ENCODE results near the gene TLK2. TPM values are rescaled to one million over a fixed set of nuclear protein-coding genes. Genes with fewer than 3 reads are reported as not detected.
A peak's percentile ranks its signal among the peaks of the same experiment; 100 is the strongest.
"Not testable (repeated sequence)": the region's sequence is repeated elsewhere in the genome, so short reads cannot be mapped to it uniquely, and the experiment has no call there.

Gene TLK2
- polyA plus RNA-seq, 1 experiment = 57.4 TPM

DNA sequence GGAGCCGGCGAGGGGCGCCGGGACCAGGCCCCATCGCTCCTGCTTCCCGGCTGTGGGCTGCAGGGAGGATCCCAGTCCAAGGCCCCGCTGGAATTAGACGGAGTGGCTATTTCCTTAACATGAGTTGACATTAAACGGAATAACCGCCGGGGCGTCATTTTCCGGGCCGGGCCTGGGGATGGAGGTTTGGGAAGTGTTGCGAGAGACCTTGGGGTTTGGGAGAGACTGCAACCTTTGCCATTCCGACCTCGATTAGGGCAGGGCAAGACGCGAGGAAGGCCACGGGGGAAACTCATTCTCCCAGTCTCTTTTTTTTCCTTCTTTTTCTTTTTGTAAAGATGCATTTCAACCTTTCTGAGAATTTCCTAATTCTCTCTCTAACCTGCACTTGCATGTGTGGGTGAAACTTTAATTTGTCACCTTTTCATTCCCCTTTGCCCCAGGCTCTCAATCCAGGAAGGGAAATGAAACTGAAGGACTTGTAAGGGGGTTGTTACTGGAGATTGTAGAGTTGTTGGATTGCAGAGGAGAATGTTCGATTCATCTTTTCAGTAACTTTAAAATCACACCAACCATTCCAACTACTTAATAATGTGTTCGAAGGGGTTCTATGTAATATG, 1.1 kb downstream of the TLK2 start:
- DNase-seq (ENCODE audit: low read depth, low spot score); POLR2A ChIA-PET; CTCF ChIA-PET; H3K9me3 ChIP-seq (ENCODE audit: control insufficient read depth, insufficient read depth, low read length); H3K27me3 ChIP-seq (ENCODE audit: control insufficient read depth, insufficient read depth, low read length): not testable (repeated sequence)
- peak overlapping the region; percentile 47 for H3K27ac ChIP-seq (ENCODE audit: low read depth, low read length)
- peak overlapping the region; percentile 71 for H3K4me3 ChIP-seq (ENCODE audit: low read depth, low read length)

GRCh38 chr17:62482553-62482952, 3.9 kb downstream of the TLK2 start:
- CTCF ChIA-PET; POLR2A ChIA-PET; H3K9me3 ChIP-seq (ENCODE audit: control insufficient read depth, insufficient read depth, low read length); H3K27me3 ChIP-seq (ENCODE audit: control insufficient read depth, insufficient read depth, low read length); DNase-seq (ENCODE audit: low read depth, low spot score); H3K4me3 ChIP-seq (ENCODE audit: low read depth, low read length); H3K27ac ChIP-seq (ENCODE audit: low read depth, low read length): not testable (repeated sequence)

- H3K27me3 ChIP-seq (ENCODE audit: control insufficient read depth, insufficient read depth, low read length); H3K4me3 ChIP-seq (ENCODE audit: low read depth, low read length); DNase-seq (ENCODE audit: low read depth, low spot score); H3K9me3 ChIP-seq (ENCODE audit: control insufficient read depth, insufficient read depth, low read length); H3K27ac ChIP-seq (ENCODE audit: low read depth, low read length); POLR2A ChIA-PET: not testable (repeated sequence)
- CTCF ChIA-PET = interaction anchor here (1.5 kb wide), 1 partner anchor 62 kb away, joined by 3 read pairs; no protein-coding TSS in a partner anchor
These were observed 12.4 kb downstream of the TLK2 start for GRCh38 chr17:62490990-62491389.

DNA sequence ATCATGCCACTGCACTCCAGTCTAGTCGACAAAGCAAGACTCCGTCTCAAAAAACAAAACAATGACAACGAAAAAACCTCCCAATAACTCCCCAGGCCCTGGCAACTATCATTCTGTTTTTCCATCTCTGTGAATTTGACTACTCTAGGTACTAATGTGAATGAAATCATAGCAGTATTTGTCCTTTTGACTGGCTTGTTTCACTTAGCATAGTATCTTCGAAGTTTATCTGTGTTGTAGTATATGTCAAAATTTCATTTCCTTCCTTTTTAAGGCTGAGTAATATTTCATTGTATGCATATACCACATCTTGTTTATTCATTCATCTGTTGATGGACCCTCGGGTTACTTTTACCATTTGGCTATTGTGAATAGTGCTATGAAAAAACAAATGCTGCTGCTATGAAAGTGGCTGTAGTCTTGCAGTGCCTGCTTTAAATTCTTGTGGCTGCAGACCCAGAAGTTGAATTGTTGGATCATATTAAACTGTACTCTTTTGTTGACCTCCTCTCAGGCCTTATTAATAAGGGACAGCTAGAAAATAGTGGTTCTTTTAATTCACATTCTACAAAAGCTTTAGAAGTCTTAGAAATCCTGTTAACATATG, 14.5 kb downstream of the TLK2 start:
- CTCF ChIA-PET; H3K4me3 ChIP-seq (ENCODE audit: low read depth, low read length); H3K27ac ChIP-seq (ENCODE audit: low read depth, low read length); H3K9me3 ChIP-seq (ENCODE audit: control insufficient read depth, insufficient read depth, low read length); H3K27me3 ChIP-seq (ENCODE audit: control insufficient read depth, insufficient read depth, low read length); DNase-seq (ENCODE audit: low read depth, low spot score); POLR2A ChIA-PET: not testable (repeated sequence)

DNA sequence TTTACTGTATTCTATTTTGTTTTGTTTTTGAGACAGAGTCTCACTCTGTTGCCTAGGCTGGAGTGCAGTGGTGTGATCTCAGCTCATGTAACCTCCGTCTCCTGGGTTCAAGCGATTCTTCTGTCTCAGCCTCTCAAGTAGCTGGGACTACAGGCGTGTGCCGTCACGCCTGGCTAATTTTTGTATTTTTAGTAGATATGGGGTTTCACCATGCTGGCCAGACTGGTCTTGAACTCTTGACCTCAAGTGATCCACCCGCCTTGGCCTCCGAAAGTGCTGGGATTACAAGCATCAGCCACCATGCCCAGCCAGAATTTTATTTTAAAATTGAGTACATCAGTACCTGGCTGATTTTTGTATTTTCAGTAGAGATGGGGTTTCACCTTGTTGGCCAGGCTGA, 15.4 kb downstream of the TLK2 start:
- DNase-seq (ENCODE audit: low read depth, low spot score); CTCF ChIA-PET; H3K27me3 ChIP-seq (ENCODE audit: control insufficient read depth, insufficient read depth, low read length); H3K9me3 ChIP-seq (ENCODE audit: control insufficient read depth, insufficient read depth, low read length); H3K27ac ChIP-seq (ENCODE audit: low read depth, low read length); POLR2A ChIA-PET; H3K4me3 ChIP-seq (ENCODE audit: low read depth, low read length): not testable (repeated sequence)

- H3K27ac ChIP-seq (ENCODE audit: low read depth, low read length); H3K27me3 ChIP-seq (ENCODE audit: control insufficient read depth, insufficient read depth, low read length); DNase-seq (ENCODE audit: low read depth, low spot score); H3K9me3 ChIP-seq (ENCODE audit: control insufficient read depth, insufficient read depth, low read length); POLR2A ChIA-PET; H3K4me3 ChIP-seq (ENCODE audit: low read depth, low read length); CTCF ChIA-PET: not testable (repeated sequence)
These were observed 17.7 kb downstream of the TLK2 start for GRCh38 chr17:62496344-62496743.

GRCh38 chr17:62498796-62499195, 20.2 kb downstream of the TLK2 start:
- H3K4me3 ChIP-seq (ENCODE audit: low read depth, low read length); POLR2A ChIA-PET; CTCF ChIA-PET; H3K27ac ChIP-seq (ENCODE audit: low read depth, low read length); H3K9me3 ChIP-seq (ENCODE audit: control insufficient read depth, insufficient read depth, low read length); DNase-seq (ENCODE audit: low read depth, low spot score); H3K27me3 ChIP-seq (ENCODE audit: control insufficient read depth, insufficient read depth, low read length): not testable (repeated sequence)

DNA sequence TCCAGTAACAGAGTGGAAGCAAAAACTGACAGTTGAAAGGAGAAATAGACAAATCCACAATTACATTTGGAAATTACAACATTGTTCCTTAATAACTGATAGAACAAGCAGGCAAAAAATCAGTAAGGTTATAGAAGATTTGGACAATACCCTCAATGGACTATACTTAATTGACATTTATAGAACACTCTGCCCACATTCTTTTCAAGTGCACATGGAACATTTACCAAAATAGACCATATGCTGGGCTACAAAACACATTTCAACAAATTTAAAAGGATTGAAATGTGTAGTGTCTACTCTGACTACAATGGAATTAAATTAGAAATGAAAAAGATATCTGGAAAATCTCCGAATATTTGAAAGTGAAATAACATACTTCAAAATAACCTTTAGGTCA, 21.8 kb downstream of the TLK2 start:
- H3K4me3 ChIP-seq (ENCODE audit: low read depth, low read length); H3K9me3 ChIP-seq (ENCODE audit: control insufficient read depth, insufficient read depth, low read length); POLR2A ChIA-PET; CTCF ChIA-PET; H3K27ac ChIP-seq (ENCODE audit: low read depth, low read length); H3K27me3 ChIP-seq (ENCODE audit: control insufficient read depth, insufficient read depth, low read length); DNase-seq (ENCODE audit: low read depth, low spot score): not testable (repeated sequence)

- CTCF ChIA-PET = not testable (repeated sequence)
These were observed 26.2 kb downstream of the TLK2 start for GRCh38 chr17:62504857-62505256.

GRCh38 chr17:62507191-62507836, 28.7 kb downstream of the TLK2 start:
- H3K27me3 ChIP-seq (ENCODE audit: control insufficient read depth, insufficient read depth, low read length); H3K9me3 ChIP-seq (ENCODE audit: control insufficient read depth, insufficient read depth, low read length); H3K4me3 ChIP-seq (ENCODE audit: low read depth, low read length); H3K27ac ChIP-seq (ENCODE audit: low read depth, low read length); DNase-seq (ENCODE audit: low read depth, low spot score); CTCF ChIA-PET; POLR2A ChIA-PET: not testable (repeated sequence)

More at GRCh38 chr17:62504857-62505256, 26.2 kb downstream of the TLK2 start:
- H3K9me3 ChIP-seq (ENCODE audit: control insufficient read depth, insufficient read depth, low read length); H3K27me3 ChIP-seq (ENCODE audit: control insufficient read depth, insufficient read depth, low read length); POLR2A ChIA-PET; H3K27ac ChIP-seq (ENCODE audit: low read depth, low read length); DNase-seq (ENCODE audit: low read depth, low spot score); H3K4me3 ChIP-seq (ENCODE audit: low read depth, low read length): not testable (repeated sequence)

DNA sequence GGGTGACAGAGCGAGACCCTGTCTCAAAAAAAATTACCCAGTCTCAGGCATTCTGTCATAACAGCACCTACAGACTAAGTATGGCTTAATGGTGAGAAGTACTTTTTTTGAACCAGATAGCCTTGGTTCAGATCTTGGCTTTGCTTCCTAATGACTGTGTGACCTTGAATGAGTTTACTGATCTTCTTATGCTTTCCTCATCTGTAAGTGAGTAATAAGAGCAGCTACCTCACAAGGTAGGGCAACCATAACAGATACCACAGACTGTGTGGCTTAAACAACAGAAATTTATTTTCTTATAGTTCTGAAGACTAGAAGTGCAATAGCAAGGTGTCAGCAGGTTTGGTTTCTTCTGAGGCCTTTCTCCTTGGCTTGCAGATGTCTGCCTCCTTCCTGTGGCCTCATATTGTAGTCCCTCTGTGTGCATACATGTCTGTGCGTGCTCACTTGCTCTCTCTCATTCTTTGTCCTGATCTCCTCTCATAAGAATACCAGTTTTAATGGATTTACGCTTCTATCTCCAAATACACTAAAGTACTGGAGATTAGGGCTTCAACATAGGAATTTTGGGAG, 31.7 kb downstream of the TLK2 start:
- H3K4me3 ChIP-seq (ENCODE audit: low read depth, low read length); POLR2A ChIA-PET; H3K27ac ChIP-seq (ENCODE audit: low read depth, low read length); CTCF ChIA-PET; DNase-seq (ENCODE audit: low read depth, low spot score); H3K27me3 ChIP-seq (ENCODE audit: control insufficient read depth, insufficient read depth, low read length); H3K9me3 ChIP-seq (ENCODE audit: control insufficient read depth, insufficient read depth, low read length): not testable (repeated sequence)

DNA sequence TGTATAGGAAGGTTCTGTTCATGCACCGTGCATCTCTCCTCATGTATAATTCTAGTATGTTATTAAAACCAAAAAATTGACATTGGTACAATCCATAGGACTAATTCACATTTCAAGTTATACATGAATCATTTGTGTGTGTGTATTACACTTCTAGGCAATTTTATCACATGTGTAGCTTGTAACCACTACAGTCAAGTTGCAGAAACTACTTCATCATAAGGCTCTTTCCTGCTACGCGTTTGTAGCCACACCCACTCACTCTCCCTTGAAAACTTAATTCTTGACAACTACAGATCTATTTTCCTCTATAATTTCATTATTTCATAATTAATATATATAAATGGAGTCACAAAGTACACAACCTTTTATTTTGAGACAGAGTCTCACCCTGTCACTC, 32.4 kb downstream of the TLK2 start:
- CTCF ChIA-PET; H3K27me3 ChIP-seq (ENCODE audit: control insufficient read depth, insufficient read depth, low read length); H3K27ac ChIP-seq (ENCODE audit: low read depth, low read length); POLR2A ChIA-PET; H3K9me3 ChIP-seq (ENCODE audit: control insufficient read depth, insufficient read depth, low read length); DNase-seq (ENCODE audit: low read depth, low spot score); H3K4me3 ChIP-seq (ENCODE audit: low read depth, low read length): not testable (repeated sequence)

All from AG04450 (cell line).